Ishikawa (cell line): Measurements from ENCODE around the gene IFNA16.
"Not testable (repeated sequence)": the region's sequence is repeated elsewhere in the genome, so short reads cannot be mapped to it uniquely, and the experiment has no call there.

Experiments
- CEBPB ChIP-seq: IDR thresholded peaks from 2 replicates; pipeline ENCODE4 v1.6.1; 2012
- CREB1 ChIP-seq: IDR thresholded peaks from 2 replicates; pipeline ENCODE4 v1.6.1; 2012; ENCODE audit warnings: low read depth
- EGR1 ChIP-seq: IDR thresholded peaks from 2 replicates; pipeline ENCODE4 v1.6.1; 2012
- EP300 ChIP-seq: IDR thresholded peaks from 2 replicates; pipeline ENCODE4 v1.6.1; 2012; ENCODE audit warnings: borderline replicate concordance
- FOXM1 ChIP-seq: IDR thresholded peaks from 2 replicates; pipeline ENCODE4 v1.6.1; 2012; ENCODE audit warnings: low read depth, borderline replicate concordance
- NFIC ChIP-seq: IDR thresholded peaks from 2 replicates; pipeline ENCODE4 v1.6.1; 2012
- RAD21 ChIP-seq: IDR thresholded peaks from 2 replicates; pipeline ENCODE4 v1.6.1; 2012; ENCODE audit warnings: low read depth
- TAF1 ChIP-seq: IDR thresholded peaks from 2 replicates; pipeline ENCODE4 v1.6.1; 2012; ENCODE audit warnings: low read depth, mild to moderate bottlenecking
- TCF12 ChIP-seq: IDR thresholded peaks from 2 replicates; pipeline ENCODE4 v1.6.1; 2012; ENCODE audit warnings: low read depth
- TEAD4 ChIP-seq: IDR thresholded peaks from 2 replicates; pipeline ENCODE4 v1.6.1; 2012
- YY1 ChIP-seq: IDR thresholded peaks from 2 replicates; pipeline ENCODE4 v1.6.1; 2012; ENCODE audit warnings: low read depth
- ZBTB7A ChIP-seq: IDR thresholded peaks from 2 replicates; pipeline ENCODE4 v1.6.1; 2012; ENCODE audit warnings: low read depth
- TF ChIP-seq, protein P1 (sequence below): IDR thresholded peaks from 2 replicates; pipeline ENCODE4 v1.6.1; 2012
- TF ChIP-seq, protein P2 (sequence below): IDR thresholded peaks from 2 replicates; pipeline ENCODE4 v1.6.1; 2012
- TF ChIP-seq, protein P3 (sequence below): IDR thresholded peaks from 2 replicates; pipeline ENCODE4 v1.6.1; 2012; ENCODE audit warnings: low read depth, mild to moderate bottlenecking

Gene IFNA16

DNA sequence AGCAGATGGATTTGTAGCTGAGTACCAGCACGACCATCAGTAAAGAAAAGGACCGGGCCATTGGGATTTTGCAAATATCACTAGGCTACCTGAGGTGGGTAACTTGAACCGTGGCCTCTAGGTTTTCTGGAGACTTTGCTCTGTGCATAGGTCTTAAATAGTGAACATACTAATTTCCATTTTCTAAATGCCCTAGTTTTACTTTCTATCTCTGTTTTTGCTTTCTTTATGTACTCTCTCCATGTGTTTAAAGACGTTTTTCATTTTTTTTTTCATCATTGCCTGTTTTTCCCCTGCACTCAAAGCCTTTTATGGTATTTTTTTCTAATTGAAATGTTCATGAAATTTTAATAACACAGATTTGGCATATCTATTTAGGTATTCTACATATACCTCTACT is 15.0 kb downstream of the IFNA16 start, which contains the start of gene IFNA7:
TSS of gene IFNA7 (minus strand) at position 101 of the 400 bp plus-strand sequence. CDS start at position 61, 40 bp downstream.
- not testable (repeated sequence) for TF ChIP-seq RAD21, EP300
- TF ChIP-seq, protein P1, sequence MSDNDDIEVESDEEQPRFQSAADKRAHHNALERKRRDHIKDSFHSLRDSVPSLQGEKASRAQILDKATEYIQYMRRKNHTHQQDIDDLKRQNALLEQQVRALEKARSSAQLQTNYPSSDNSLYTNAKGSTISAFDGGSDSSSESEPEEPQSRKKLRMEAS: not testable (repeated sequence)

DNA sequence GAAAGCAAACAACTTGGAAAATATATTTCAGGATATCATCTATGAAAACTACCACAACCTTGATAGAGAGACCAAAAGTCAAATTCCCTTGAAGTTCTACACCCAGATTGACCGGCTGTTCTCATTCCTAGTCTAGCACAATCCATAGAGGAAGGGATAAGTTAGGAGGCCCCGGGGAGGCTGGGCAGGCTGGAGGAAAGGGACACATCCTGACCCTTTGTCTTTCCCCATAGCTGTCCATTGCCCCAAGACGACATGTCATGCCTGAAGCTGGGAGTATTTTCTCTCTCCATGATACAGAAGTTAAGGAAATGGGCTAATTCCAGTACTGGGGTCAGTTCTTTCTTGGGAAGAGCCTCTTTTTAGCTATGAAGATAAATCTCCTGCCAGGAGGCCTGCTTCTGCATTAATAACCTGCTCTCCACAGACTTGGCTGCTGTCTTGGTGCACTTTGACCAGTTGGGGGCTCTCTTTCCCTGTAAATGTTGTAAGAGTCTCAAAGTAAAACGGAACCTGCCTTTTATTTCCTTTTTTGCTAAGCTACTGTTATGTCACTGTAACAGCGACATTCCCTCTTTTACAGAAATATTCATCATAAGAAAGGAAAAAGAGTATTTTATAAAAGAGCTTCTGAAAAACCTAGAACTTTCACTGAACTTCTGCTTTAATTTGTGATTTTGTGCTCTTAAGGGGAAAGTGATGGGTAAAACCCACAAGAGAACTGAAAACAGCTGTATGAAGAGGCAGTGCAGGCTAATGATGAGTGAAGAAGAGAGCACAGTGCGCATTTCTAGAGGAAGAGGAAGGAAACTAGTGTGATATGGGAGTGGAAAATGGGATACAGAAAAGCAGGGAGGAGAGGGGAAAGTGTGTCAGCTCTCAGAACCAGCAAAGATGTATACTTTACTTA is 22.0 kb downstream of the IFNA16 start:
- TF ChIP-seq RAD21: peak; percentile 54

DNA sequence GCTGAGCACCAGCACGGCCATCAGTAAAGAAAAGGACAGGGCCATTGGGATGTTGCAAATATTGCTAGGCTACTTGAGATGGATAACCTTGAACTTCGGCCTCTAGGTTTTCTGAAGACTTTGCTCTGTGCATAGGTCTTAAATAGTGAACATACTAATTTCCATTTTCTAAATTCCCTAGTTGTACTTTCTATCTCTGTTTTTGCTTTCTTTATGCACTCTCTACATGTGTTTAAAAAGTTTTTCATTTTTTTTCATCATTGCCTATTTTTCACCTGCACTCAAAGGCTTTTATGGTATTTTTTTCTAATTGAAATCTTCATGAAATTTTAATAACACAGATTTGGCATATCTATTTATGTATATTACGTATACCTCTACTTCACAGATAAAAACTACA is 29.6 kb downstream of the IFNA16 start, which contains the start of gene IFNA4:
TSS of gene IFNA4 (minus strand) at position 101 of the 400 bp plus-strand sequence. CDS start at position 45, 56 bp downstream.
- TF ChIP-seq EP300, TCF12: not testable (repeated sequence)
- TF ChIP-seq, protein P1: not testable (repeated sequence)

DNA sequence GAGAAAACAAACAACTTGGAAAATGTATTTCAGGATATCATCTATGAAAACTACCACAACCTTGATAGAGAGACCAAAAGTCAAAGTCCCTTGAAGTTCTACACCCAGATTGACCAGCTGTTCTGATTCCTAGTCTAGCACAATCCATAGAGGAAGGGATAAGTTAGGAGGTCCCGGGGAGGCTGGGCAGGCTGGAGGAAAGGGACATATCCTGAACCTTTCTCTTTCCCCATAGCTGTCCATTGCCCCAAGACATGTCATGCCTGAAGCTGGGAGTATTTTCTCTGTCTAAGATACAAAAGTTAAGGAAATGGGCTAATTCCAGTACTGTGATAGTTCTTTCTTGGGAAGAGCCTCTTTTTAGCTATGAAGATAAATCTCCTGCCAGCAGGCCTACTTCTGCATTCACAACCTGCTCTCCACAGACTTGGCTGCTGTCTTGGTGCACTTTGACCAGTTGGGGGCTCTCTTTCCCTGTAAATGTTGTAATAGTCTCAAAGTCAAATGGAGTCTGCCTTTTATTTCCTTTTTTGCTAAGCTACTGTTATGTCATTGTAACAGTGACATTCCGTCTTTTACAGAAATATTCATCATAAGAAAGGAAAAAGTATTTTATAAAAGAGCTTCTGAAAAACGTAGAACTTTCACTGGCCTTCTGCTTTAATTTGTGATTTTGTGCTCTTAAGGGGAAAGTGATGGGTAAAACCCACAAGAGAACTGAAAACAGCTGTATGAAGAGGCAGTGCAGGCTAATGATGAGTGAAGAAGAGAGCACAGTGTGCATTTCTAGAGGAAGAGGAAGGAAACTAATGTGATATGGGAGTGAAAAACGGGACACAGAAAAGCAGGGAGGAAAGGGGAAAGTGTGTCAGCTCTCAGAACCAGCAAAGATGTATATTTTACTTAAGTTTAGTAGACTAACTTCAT is 34.0 kb downstream of the IFNA16 start:
- TF ChIP-seq RAD21: peak; percentile 34; the same call in 1 of the 2 replicates

DNA sequence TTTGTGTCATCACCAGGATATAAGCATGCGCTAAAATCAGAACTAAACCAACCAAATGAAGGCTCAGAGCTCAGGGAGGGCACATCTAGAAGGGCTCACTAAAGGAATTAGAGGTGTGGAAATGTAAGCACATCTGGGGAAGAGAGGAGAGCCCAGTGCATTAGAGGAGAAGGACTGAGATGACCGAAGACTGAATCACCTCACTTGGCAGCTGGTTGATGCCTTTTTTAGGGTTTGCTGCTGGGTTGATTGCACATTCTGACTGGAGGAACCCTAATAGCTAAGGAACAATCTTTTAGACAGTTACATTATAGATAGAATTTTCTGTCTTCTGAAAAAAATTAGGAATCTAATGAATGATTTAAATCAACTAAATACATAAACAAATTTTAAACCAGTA is 42.4 kb downstream of the IFNA16 start:
- TF ChIP-seq, protein P1: no peak
- TF ChIP-seq FOXM1 (no peak), ZBTB7A (no peak), YY1 (no peak), RAD21 (no peak), NFIC (no peak), TCF12 (no peak), TAF1 (no peak), EP300 (no peak), TEAD4 (no peak), CEBPB (no peak), EGR1 (no peak), CREB1 (no peak)
- TF ChIP-seq, protein P2, sequence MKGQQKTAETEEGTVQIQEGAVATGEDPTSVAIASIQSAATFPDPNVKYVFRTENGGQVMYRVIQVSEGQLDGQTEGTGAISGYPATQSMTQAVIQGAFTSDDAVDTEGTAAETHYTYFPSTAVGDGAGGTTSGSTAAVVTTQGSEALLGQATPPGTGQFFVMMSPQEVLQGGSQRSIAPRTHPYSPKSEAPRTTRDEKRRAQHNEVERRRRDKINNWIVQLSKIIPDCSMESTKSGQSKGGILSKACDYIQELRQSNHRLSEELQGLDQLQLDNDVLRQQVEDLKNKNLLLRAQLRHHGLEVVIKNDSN: no peak
- TF ChIP-seq, protein P3, sequence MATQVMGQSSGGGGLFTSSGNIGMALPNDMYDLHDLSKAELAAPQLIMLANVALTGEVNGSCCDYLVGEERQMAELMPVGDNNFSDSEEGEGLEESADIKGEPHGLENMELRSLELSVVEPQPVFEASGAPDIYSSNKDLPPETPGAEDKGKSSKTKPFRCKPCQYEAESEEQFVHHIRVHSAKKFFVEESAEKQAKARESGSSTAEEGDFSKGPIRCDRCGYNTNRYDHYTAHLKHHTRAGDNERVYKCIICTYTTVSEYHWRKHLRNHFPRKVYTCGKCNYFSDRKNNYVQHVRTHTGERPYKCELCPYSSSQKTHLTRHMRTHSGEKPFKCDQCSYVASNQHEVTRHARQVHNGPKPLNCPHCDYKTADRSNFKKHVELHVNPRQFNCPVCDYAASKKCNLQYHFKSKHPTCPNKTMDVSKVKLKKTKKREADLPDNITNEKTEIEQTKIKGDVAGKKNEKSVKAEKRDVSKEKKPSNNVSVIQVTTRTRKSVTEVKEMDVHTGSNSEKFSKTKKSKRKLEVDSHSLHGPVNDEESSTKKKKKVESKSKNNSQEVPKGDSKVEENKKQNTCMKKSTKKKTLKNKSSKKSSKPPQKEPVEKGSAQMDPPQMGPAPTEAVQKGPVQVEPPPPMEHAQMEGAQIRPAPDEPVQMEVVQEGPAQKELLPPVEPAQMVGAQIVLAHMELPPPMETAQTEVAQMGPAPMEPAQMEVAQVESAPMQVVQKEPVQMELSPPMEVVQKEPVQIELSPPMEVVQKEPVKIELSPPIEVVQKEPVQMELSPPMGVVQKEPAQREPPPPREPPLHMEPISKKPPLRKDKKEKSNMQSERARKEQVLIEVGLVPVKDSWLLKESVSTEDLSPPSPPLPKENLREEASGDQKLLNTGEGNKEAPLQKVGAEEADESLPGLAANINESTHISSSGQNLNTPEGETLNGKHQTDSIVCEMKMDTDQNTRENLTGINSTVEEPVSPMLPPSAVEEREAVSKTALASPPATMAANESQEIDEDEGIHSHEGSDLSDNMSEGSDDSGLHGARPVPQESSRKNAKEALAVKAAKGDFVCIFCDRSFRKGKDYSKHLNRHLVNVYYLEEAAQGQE: no peak

DNA sequence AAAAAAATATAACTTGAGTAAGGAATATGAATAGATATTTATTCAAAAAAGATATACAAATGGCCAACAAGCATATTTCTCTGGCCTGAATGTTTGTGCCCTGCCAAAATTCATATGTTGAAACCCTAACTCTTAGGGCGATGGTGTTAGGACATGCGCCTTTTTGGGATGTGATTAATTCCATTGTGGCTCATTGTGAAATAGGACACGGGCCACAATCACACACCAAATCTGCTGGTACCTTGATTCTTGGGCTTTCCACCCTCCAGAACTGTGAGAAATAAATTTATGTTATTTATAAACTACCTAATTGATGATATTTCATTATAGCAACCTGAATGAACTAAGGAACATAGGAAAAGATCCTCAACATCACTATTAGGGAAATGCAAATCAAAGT is 45.0 kb downstream of the IFNA16 start:
- no peak for TF ChIP-seq CEBPB
- TF ChIP-seq CREB1: no peak
- no peak for TF ChIP-seq FOXM1
- no peak for TF ChIP-seq ZBTB7A
- TF ChIP-seq RAD21: no peak
- TF ChIP-seq, protein P2: no peak
- no peak for TF ChIP-seq EP300
- TF ChIP-seq, protein P3: no peak
- no peak for TF ChIP-seq TAF1
- TF ChIP-seq TCF12: no peak
